Stimulated activated naive CD8-positive, alpha-beta T cell treated with anti-CD3 and anti-CD28 coated beads, Interleukin-15, amount 100 ng/mL, for 72 hours (primary cell): ENCODE results near the gene ZNF385D.
"Not testable (repeated sequence)": the region's sequence is repeated elsewhere in the genome, so short reads cannot be mapped to it uniquely, and the experiment has no call there.

Experiments used
- ATAC-seq: fragments of 150-1000 bp; cut with Tn5 transposase; 2 replicates; pipeline ENCODE4 v1.10.0; 2021; ENCODE audit warnings: mild to moderate bottlenecking, moderate library complexity
- DNase-seq, 2 donors: peaks; one replicate each; pipeline ENCODE4 v3.0.0; 2021 to 2022
- H3K27ac Mint-ChIP-seq, 2 donors: one replicate each; pipeline ENCODE4 v1.8.0; 2022; ENCODE audit warnings: mild to moderate bottlenecking in 2 of 2, mixed read lengths in 2 of 2, moderate library complexity in 2 of 2
- H3K27me3 Mint-ChIP-seq: one replicate; pipeline ENCODE4 v1.8.0; 2022; ENCODE audit warnings: mixed read lengths
- H3K4me1 Mint-ChIP-seq: one replicate; pipeline ENCODE4 v1.8.0; 2022; ENCODE audit warnings: mild to moderate bottlenecking, mixed read lengths
- H3K4me3 Mint-ChIP-seq, 2 donors: one replicate each; pipeline ENCODE4 v1.8.0; 2022; ENCODE audit warnings: mild to moderate bottlenecking in 2 of 2, mixed read lengths in 2 of 2, moderate library complexity in 1 of 2
- H3K9me3 Mint-ChIP-seq, 2 donors: one replicate each; pipeline ENCODE4 v1.8.0; 2022; ENCODE audit warnings: mixed read lengths in 2 of 2

ZNF385D gene

DNA sequence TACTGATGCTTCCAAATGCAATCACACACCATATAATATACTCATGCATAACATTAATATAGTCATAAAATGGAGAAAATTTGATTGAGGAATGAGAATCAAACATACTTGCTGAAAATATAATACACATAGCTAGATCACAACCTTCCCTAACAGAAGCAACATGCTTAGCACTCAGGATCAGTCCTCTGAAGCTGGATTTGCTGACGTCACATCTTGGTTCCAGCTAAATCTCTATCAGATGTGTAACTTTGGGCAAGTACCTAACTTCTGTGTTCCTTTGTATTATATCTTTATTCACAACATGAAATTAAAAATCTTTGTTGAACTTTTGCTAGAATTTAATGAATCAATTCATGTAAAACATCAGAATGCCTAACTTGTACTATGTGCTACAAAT is 263.5 kb downstream of the ZNF385D start:
- H3K4me3 Mint-ChIP-seq, result no peak overlapping the region
- H3K27me3 Mint-ChIP-seq, result no peaks in the 10 kb centered on the region
- ATAC-seq, result no peak
- peaks cover 0 to 8% of the 10 kb centered on the region in 2 donors for H3K9me3 Mint-ChIP-seq
- H3K4me1 Mint-ChIP-seq, result no peaks in the 10 kb centered on the region
- DNase-seq, result no peak
- no peak overlapping the region for H3K27ac Mint-ChIP-seq

- H3K4me3 Mint-ChIP-seq, H3K27me3 Mint-ChIP-seq, H3K27ac Mint-ChIP-seq, DNase-seq, H3K4me1 Mint-ChIP-seq, H3K9me3 Mint-ChIP-seq, ATAC-seq: not testable (repeated sequence)
Observed at GRCh38 chr3:21486024-21486935, 264.7 kb downstream of the ZNF385D start.

- Mint-ChIP-seq H3K4me1 (no peaks in the 10 kb centered on the region), H3K9me3 (peaks cover 0 to 8% of the 10 kb centered on the region in 2 donors), H3K27me3 (no peaks in the 10 kb centered on the region), H3K4me3 (no peak overlapping the region), H3K27ac (no peak overlapping the region)
- no peak for DNase-seq
- ATAC-seq, result no peak
Observed at GRCh38 chr3:21484828-21485144, 266.2 kb downstream of the ZNF385D start.

GRCh38 chr3:21484057-21484827 is 266.8 kb downstream of the ZNF385D start:
- Mint-ChIP-seq H3K27ac (no peak overlapping the region), H3K27me3 (no peaks in the 10 kb centered on the region), H3K4me3 (no peak overlapping the region), H3K4me1 (no peaks in the 10 kb centered on the region), H3K9me3 (peaks cover 0 to 5% of the 10 kb centered on the region in 2 donors)
- no peak for ATAC-seq
- peak in 1 of 2 donors; percentile 10 for DNase-seq

DNA sequence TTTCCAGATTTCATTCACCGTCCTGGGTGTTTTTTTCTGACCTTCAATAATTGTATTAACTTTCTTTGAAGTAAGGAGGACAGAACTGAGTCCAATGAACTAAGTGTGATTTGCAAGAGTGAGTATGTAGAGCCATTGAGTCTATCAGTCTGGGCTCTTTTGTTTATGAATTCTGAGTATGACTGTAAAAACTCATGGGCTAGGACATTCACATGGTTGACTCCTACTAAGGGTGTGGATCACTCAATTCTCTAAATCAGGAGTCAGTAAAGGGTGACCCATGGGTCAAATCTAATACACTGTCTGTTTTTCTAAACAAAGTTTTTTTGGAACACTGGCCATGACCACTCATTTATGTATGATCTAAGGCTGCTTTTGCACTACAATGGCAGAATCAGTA is 269.0 kb downstream of the ZNF385D start:
- Mint-ChIP-seq H3K4me3 (no peak overlapping the region), H3K27ac (no peak overlapping the region), H3K27me3 (no peaks in the 10 kb centered on the region), H3K4me1 (no peaks in the 10 kb centered on the region), H3K9me3 (no peaks in the 10 kb centered on the region)
- ATAC-seq, result no peak
- DNase-seq, result no peak

- Mint-ChIP-seq H3K4me3 (no peak overlapping the region), H3K4me1 (no peaks in the 10 kb centered on the region), H3K27ac (no peak overlapping the region), H3K9me3 (peaks cover 0 to 6% of the 10 kb centered on the region in 2 donors), H3K27me3 (no peaks in the 10 kb centered on the region)
- no peak for DNase-seq
- no peak for ATAC-seq
Observed at GRCh38 chr3:21477541-21478288, 273.3 kb downstream of the ZNF385D start.

- H3K4me1 Mint-ChIP-seq, result no peaks in the 10 kb centered on the region
- ATAC-seq (no peak), DNase-seq (no peak)
- H3K27me3 Mint-ChIP-seq, result no peaks in the 10 kb centered on the region
- peaks cover 0 to 7% of the 10 kb centered on the region in 2 donors for H3K9me3 Mint-ChIP-seq
- no peak overlapping the region for H3K27ac Mint-ChIP-seq
- no peak overlapping the region for H3K4me3 Mint-ChIP-seq
Observed at GRCh38 chr3:21466476-21466875, 284.5 kb downstream of the ZNF385D start.

DNA sequence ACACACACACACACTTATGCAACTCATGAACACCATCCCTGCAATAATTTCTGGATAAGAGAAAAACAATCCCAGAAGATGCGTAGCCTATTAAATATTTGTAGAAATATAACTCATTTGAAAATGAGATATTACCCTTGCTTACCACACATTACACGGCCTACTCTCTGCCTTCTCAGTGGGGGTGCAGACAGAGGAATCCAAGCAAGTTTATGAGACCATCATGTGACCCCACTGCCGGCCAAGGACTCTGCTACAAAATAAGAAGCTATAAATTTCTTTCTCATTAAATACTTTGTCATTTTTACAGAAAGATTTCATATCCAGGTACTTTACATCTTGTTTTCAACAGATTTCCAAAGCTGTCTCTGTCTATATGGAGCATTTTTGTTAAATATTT is 286.3 kb downstream of the ZNF385D start:
- Mint-ChIP-seq H3K4me3 (no peak overlapping the region), H3K4me1 (no peaks in the 10 kb centered on the region), H3K9me3 (peaks cover 4 to 7% of the 10 kb centered on the region in 2 donors), H3K27ac (no peak overlapping the region), H3K27me3 (no peaks in the 10 kb centered on the region)
- ATAC-seq (no peak), DNase-seq (no peak)

GRCh38 chr3:21463319-21463718 is 287.7 kb downstream of the ZNF385D start:
- Mint-ChIP-seq H3K4me3 (no peak overlapping the region), H3K27me3 (no peaks in the 10 kb centered on the region)

DNA sequence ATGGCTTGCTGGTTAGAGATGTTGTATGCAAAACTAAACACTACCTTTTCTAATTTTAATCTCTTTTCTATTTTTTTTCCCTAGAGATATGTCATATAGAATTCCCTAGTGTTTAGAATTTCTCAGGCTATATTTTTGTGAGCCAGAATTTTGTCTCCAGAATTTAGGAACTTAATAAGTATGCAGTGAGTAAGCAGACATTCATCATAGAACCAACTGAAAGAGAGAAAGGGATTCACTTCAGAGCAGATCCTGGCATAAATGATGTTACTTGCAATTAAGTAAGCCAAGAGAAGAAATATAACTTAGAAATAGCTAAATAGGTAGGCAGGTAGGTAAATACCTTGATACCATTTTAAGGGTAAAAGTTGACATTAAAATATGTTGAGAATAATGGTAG is 288.9 kb downstream of the ZNF385D start:
- no peak for ATAC-seq
- Mint-ChIP-seq H3K27ac (no peak overlapping the region), H3K4me3 (no peak overlapping the region), H3K9me3 (peaks cover 8 to 15% of the 10 kb centered on the region in 2 donors), H3K4me1 (no peaks in the 10 kb centered on the region), H3K27me3 (no peaks in the 10 kb centered on the region)
- DNase-seq, result no peak

More at GRCh38 chr3:21463319-21463718, 287.7 kb downstream of the ZNF385D start:
- no peak for DNase-seq
- no peak for ATAC-seq
- Mint-ChIP-seq H3K9me3 (peaks cover 7 to 10% of the 10 kb centered on the region in 2 donors), H3K4me1 (no peaks in the 10 kb centered on the region), H3K27ac (no peak overlapping the region)

DNA sequence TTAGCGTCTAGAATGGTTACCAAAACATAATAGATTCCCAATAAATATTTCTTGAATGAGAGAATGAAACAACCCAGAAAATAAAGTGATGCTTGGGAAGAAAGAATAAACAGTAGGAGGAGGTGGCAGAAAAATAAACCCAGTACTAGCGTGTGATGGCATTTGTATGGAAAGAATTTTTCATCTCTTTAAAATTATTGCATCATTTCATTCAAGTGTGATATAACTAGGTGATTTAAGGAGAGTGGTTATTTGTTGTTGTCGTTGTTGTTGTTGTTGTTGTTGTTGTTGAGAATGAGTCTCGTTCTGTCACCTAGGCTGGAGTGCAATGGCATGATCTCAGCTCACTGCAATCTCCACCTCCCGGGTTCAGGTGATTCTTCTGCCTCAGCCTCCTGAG is 293.9 kb downstream of the ZNF385D start:
- Mint-ChIP-seq H3K27ac (no peak overlapping the region), H3K4me1 (no peaks in the 10 kb centered on the region), H3K4me3 (no peak overlapping the region), H3K27me3 (no peaks in the 10 kb centered on the region), H3K9me3 (peaks cover 6 to 15% of the 10 kb centered on the region in 2 donors)
- DNase-seq (no peak), ATAC-seq (no peak)

GRCh38 chr3:21449738-21450137 is 301.3 kb downstream of the ZNF385D start:
- ATAC-seq, result no peak
- H3K4me3 Mint-ChIP-seq, result no peak overlapping the region
- no peak overlapping the region for H3K27ac Mint-ChIP-seq
- no peak for DNase-seq
- H3K27me3 Mint-ChIP-seq, result no peaks in the 10 kb centered on the region
- no peaks in the 10 kb centered on the region for H3K4me1 Mint-ChIP-seq
- peaks cover 0 to under 1% of the 10 kb centered on the region in 2 donors for H3K9me3 Mint-ChIP-seq

GRCh38 chr3:21447476-21448151 is 303.4 kb downstream of the ZNF385D start:
- DNase-seq, result no peak
- Mint-ChIP-seq H3K27ac (no peak overlapping the region), H3K27me3 (no peaks in the 10 kb centered on the region), H3K9me3 (peaks cover 4 to 10% of the 10 kb centered on the region in 2 donors), H3K4me1 (no peaks in the 10 kb centered on the region), H3K4me3 (no peak overlapping the region)
- no peak for ATAC-seq

- H3K4me1 Mint-ChIP-seq, result no peaks in the 10 kb centered on the region
- no peak overlapping the region for H3K4me3 Mint-ChIP-seq
- peaks cover 4 to 10% of the 10 kb centered on the region in 2 donors for H3K9me3 Mint-ChIP-seq
- ATAC-seq (no peak), DNase-seq (no peak)
- H3K27me3 Mint-ChIP-seq, result no peaks in the 10 kb centered on the region
- no peak overlapping the region for H3K27ac Mint-ChIP-seq
Observed at GRCh38 chr3:21446945-21447475, 304.0 kb downstream of the ZNF385D start.

GRCh38 chr3:21446027-21446426 is 305.0 kb downstream of the ZNF385D start:
- peaks cover 4 to 10% of the 10 kb centered on the region in 2 donors for H3K9me3 Mint-ChIP-seq
- H3K27me3 Mint-ChIP-seq, result no peaks in the 10 kb centered on the region
- no peak overlapping the region for H3K4me3 Mint-ChIP-seq
- DNase-seq (no peak), ATAC-seq (no peak)
- H3K27ac Mint-ChIP-seq, result no peak overlapping the region
- no peaks in the 10 kb centered on the region for H3K4me1 Mint-ChIP-seq
